T1000 (cell line): ENCODE data around the gene CAND1.
"Not testable (repeated sequence)": the region's sequence is repeated elsewhere in the genome, so short reads cannot be mapped to it uniquely, and the experiment has no call there.

ENCODE experiments used
- DNase-seq: peaks from one replicate; lab custom pipeline; 2025; ENCODE audit warnings: mixed read lengths; lab: John Stamatoyannopoulos, UW

CAND1 gene

GRCh38 chr12:67280572-67280971 is 11.4 kb downstream of the CAND1 start:
- DNase-seq: no peak

GRCh38 chr12:67284561-67284960 is 15.4 kb downstream of the CAND1 start:
- no peak for DNase-seq

DNA sequence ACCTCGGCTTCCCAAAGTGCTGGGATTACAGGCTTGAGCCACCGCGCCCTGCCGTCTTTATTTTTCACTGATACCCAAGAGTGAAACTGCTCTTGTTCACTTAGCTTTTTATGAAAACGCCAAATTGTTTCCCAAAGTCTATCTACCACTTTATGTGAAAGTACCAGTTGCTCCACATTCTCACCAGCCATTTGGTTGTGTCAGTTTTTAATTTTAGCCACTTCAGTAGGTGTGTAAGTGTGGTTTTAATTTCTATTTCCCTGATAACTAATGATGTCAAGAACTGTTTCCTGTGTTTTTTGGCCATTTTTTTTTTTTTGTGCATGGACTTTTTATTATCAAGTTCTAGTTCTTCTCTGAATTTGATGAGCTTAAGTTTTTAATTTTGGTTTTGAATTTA is 17.1 kb downstream of the CAND1 start:
- no peak for DNase-seq

DNA sequence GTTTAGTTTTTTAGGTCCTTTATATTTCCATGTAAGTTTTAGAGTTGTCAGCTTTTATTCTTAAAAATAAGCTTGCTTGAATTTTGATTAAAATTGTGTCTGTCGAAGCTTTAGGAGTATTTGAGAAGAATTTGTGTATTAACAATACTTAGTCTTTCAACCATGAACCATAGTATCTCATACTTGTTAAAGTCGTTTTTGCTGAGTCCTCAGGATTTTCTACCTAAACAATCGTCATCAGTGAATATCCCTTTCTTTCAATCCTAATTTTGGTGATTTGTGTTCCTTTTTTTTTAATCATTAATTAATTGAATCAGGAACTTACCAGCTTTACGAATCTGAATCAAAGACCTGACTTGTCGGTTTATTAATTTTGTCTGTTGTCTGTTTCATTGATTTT is 18.2 kb downstream of the CAND1 start:
- no peak for DNase-seq

DNA sequence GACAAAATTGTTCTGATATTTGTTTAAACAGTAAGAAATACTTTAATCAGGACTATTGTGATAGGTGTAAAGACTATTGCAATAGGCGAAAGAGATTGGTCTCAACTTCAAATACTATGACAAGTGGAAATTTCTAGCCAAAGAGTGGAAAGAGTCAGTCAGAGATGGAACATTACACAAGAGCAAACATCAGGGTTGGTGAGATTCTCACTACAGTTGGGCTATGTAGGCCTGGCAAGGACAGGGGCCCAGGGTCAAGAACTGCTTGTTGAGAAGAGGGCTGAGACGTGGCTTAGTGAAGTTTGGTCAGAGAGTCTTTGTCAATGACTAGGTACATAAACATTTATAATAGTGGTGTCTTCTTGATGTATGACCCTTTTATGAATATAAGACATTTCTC is 19.4 kb downstream of the CAND1 start:
- DNase-seq: no peak

DNA sequence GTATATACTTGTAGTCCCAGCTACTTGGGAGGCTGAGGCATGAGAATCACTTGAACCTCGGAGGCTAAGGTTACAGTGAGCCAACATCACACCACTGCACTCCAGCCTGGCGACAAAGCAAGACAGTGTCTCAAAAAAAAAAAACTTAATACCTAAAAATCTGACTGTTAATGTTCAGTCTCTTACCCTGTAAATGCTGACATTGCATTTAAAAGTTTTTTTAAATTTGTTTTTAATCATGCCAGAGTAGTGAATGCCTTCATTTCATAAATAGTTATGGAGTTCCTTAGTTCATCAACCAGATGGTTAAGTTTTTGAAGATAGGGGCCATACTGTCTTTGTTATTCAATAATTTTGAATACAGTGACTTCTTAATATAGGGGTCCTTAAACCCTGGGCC is 21.2 kb downstream of the CAND1 start:
- DNase-seq: no peak

DNA sequence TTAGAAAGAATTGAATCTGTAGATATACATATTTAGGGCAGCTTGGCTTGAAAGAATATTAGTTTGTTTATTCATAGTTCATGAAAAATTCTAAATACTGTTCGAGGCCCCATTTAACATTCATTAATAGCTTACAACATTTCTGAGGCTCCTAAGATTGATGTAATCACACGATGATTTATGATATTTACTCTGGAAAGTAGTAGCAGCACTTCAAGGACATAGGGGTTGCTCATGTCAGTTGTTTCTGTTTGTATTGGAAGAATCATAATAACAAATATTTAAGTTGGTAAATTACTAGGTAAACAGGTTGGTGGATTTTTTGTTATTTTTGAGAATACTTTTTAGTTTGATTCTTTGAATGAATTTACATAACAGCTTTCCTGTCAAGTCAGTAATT is 30.4 kb downstream of the CAND1 start:
- no peak for DNase-seq

GRCh38 chr12:67299926-67300325 is 30.8 kb downstream of the CAND1 start:
- no peak for DNase-seq

DNA sequence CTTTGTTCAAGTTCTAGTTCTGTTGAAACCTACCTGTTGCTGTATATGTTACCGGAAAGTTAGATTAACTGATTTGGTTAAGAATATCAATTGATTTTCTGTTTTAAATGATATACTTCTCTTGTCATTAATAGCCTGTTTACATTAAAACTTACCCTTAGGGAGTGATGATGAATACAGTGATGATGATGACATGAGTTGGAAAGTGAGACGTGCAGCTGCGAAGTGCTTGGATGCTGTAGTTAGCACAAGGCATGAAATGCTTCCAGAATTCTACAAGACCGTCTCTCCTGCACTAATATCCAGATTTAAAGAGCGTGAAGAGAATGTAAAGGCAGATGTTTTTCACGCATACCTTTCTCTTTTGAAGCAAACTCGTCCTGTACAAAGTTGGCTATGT is 33.0 kb downstream of the CAND1 start:
- DNase-seq: no peak

- DNase-seq: no peak
These were observed 36.4 kb downstream of the CAND1 start for GRCh38 chr12:67305544-67305943.

GRCh38 chr12:67306712-67307111 is 37.6 kb downstream of the CAND1 start:
- no peak for DNase-seq

DNA sequence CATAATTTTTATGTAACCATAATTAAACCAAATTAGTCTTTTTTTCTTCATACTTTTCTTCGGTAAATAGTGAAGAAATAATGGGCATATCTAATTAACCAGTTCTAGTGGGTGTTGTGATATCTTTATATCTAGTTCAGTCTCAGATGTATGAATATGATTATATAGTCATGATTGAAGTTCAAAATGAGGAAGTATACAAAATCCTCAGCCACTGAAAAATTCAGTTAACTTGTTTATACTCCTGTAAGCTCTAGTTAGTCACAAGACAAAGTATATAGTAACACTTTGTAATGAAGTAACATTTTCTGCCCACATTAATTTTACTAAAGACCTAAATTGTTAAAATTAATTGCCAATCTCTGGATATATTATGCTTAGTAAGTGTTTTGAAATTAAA is 46.5 kb downstream of the CAND1 start:
- DNase-seq: no peak

DNA sequence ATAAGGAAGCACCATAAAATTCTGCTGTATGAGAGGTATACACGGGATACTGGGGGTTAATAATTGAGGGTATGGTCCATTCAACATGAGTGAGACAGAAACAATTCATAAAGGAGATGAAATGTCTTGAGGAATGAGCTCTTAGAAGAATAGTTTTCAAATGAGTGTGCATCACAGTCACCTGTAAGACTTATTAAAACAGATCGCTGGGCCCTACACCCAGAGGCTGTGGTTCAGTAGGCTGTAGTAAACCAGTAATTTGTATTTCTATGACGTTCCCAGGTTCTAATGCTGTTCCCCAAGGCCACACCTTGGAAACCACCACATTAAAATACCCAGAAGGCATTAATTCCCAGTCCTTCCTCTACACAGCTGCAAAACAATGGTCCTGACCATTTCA is 49.6 kb downstream of the CAND1 start:
- no peak for DNase-seq

- DNase-seq: no peak
These were observed 50.8 kb downstream of the CAND1 start for GRCh38 chr12:67319936-67320335.

- no peak for DNase-seq
These were observed 51.6 kb downstream of the CAND1 start for GRCh38 chr12:67320614-67321295.

DNA sequence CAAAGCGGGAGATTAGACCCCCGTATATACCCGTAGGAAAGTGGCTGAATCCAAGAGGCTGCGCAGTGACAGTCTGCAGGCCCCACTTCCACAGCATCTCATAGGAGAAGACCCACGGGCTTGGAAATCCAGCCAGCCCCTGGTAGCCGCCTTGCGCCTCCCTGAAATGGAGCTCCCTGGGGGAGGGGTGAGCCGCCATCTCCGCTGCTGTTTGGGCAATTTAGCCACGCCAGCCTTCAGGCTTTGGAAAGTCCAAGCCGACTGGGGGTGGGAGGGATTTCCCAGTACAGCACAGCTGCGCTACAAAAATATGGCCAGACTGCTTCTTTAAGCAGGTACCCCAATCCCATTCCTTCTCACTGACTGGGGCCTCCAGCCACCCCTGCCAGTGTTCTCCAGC is 53.4 kb downstream of the CAND1 start:
- no peak for DNase-seq

GRCh38 chr12:67323007-67323406 is 53.8 kb downstream of the CAND1 start:
- no peak for DNase-seq

DNA sequence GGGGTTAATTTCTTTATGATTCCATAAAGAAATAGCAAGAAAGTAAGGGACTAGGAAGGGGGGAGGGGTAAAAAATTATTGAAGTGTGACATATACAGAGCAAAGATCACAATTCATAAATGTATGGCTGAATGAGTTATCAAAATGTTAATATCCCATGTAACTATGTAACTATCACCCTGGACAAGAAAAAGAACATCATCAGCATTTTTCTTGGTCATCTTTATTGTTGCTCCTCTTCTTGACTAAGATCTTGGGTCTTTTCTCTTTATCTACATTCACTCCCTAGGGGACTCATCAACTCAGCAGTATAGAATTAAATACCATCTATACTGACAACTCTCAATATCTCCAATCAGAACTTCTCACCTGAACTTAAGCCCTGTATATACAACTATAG is 57.5 kb downstream of the CAND1 start:
- no peak for DNase-seq

DNA sequence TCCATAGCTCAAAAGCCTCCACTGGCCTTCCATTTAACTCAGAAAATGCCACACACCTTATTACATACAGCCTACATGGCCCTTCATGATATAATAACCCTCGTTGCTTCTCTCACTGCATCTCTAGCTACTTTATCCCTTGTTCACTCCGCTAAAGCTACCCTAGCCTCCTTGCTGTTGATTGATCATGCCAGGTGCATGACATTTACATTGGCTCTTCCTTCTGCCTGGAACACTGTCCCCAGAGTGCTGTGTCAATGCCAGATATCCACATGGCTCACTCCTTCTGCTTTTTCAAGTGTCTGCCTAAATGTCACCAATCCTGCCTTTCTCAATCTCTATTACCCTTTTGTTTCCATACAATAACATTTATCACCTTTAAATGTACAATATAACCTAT is 58.3 kb downstream of the CAND1 start:
- DNase-seq: no peak

- DNase-seq: no peak
These were observed 62.0 kb downstream of the CAND1 start for GRCh38 chr12:67331123-67331522.

DNA sequence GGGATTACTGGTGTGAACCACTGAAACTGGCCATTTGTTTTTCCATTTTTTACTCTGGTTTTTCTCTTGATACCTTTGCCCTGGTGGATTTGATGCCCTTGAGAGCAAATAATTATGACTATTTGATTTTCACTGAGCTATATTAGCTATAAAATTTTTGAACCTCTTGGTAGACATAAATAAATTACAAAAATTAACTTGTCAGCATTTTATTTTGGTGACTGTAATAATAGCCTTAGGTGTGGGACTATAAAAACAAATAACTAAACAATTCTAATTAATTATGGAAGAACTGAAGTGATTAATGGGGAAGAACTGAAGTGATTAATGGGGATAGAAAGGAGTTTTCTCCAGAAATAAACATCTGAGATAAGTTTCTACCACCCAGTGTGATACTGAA is 62.7 kb downstream of the CAND1 start:
- DNase-seq: no peak

DNA sequence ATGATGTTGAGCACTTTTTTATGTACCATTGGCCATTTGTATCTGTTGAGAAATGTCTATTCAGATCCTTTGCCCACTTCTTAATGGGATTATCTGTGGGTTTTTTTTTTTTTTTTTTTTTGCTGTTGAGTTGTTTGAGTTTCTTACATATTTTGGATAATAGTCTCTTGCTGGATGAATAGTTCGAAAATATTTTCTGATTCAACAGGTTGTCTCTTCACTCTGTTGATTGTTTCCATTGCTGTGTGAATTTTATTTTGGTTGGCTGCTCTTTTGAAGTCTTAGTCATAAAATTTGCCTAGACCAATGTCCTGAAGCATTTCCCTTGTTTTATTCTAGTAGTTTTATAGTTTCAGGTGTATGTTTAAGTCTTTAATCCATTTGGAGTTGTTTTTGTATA is 64.5 kb downstream of the CAND1 start:
- no peak for DNase-seq

DNA sequence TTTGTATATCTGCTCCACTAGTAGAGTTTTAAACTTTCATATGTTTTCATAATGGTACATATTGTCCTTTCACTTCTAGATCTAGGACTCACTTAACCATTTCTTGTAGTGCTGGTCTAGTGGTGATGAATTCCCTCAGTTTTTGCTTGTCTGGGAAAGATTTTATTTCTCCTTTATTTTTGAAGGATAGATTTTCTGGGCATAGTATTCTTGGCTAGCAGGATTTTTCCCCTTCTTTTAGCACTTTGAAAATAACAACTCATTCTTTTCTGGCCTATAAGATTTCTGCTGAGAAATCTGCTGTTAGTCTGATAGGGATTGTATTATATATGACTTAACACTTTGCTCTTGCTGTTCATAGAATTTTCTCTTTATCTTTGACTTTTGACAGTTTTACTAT is 69.3 kb downstream of the CAND1 start:
- DNase-seq: no peak

DNA sequence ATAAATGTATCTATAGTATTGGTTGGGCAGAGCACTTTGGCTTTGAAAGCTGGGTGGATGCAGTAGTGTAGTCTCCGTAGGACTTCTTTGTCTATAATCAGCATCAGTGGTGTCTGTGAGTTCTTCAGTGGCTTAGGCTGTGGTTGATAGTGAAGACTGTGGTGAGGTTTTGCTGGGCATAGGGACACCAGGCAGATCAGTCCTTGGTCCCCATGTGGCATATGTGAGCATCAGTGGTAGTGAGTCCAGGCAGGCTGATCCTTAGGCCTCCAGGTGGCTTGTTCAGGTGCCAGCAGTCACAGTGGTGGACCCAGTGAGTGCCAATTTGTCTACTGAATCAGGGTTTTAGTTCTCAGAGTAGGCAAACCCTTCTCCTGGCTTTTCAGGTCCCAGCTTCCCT is 70.4 kb downstream of the CAND1 start:
- no peak for DNase-seq

DNA sequence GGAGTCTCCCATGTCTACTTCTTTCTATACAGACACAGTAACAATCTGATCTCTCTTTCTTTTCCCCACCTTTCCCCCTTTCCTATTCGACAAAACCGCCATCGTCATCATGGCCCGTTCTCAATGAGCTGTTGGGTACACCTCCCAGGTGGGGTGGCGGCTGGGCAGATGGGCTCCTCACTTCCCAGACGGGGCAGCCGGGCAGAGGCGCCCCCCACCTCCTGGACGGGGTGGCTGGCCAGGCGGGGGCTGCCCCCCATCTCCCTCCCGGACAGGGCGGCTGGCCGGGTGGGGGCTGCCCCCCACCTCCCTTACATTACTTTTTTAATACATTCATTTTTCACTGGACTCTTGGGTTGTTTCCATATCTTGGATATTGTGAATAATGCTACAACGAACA is 71.9 kb downstream of the CAND1 start:
- DNase-seq: not testable (repeated sequence)
